Fibroblast of villous mesenchyme (primary cell): ENCODE measurements around the gene ZNF33B. TPM values are rescaled to one million over a fixed set of nuclear protein-coding genes. Genes with fewer than 3 reads are reported as not detected.

ENCODE experiments used
- DNase-seq: peaks from one replicate; pipeline ENCODE4 v3.0.0-alpha.2; 2010; ENCODE audit warnings: low read depth
- H3K4me3 ChIP-seq: 2 replicates; pipeline ENCODE4 v1.5.1; 2011; ENCODE audit warnings: low read depth, mild to moderate bottlenecking, low read length
- total RNA-seq: library from RNA; depleted of rRNA; stranded (reverse); fragments of >200 nt; gene quantifications from 2 replicates; pipeline ENCODE4 v1.2.3, GENCODE V29; 2012
- TF ChIP-seq, protein P1 (sequence below): IDR thresholded peaks from 2 replicates; pipeline ENCODE4 v1.5.1; 2012; ENCODE audit warnings: low read depth, mild to moderate bottlenecking, low read length; ENCODE audit not compliant: insufficient read depth

The ZNF33B gene
- total RNA-seq, 1 donor: 7.8 TPM

DNA sequence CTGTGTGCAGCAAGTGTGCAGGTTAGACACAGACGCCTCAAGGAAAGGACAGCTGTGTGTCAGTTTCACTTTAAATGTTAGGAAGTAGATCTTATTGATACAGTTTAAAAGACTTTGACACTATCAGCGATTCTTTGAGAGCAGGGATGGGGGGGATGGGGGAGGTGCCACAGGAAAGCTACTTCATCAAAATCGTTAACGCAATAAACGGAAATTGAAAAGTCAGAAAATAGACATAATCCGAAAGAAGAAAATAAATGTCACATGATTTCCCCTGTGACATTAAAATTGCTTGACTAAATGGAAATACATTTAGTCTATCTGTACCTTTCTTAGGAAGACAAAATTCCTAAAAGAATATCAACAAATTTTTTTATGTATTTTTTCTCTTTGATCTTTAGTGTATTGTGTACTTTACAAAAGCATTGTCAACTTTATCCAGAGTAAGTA lies 476 bp upstream of the ZNF33B start:
- TF ChIP-seq, protein P1, sequence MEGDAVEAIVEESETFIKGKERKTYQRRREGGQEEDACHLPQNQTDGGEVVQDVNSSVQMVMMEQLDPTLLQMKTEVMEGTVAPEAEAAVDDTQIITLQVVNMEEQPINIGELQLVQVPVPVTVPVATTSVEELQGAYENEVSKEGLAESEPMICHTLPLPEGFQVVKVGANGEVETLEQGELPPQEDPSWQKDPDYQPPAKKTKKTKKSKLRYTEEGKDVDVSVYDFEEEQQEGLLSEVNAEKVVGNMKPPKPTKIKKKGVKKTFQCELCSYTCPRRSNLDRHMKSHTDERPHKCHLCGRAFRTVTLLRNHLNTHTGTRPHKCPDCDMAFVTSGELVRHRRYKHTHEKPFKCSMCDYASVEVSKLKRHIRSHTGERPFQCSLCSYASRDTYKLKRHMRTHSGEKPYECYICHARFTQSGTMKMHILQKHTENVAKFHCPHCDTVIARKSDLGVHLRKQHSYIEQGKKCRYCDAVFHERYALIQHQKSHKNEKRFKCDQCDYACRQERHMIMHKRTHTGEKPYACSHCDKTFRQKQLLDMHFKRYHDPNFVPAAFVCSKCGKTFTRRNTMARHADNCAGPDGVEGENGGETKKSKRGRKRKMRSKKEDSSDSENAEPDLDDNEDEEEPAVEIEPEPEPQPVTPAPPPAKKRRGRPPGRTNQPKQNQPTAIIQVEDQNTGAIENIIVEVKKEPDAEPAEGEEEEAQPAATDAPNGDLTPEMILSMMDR: no peak

DNA sequence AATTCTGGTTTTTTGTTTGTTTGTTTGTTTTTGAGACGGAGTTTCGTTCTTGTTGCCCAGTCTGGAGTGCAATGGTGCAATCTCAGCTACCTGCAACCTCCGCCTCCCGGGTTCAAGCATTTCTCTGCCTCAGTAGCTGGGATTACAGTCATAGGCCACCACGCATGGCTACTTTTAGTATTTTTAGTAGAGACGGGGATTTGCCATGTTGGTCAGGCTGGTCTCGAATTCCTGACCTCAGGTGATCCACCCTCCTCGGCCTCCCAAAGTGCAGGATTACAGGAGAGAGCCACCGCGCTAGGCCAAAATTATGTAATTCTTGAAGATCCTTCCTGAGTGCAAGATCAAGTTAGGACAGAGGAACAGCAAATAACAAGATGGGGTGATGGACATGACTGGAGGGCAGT lies 719 bp downstream of the ZNF33B start:
- H3K4me3 ChIP-seq: peak overlapping the region; percentile 73
- TF ChIP-seq, protein P1: no peak
- DNase-seq: no peak

More for the DNA sequence above, 476 bp upstream of the ZNF33B start:
- no peak for DNase-seq
- H3K4me3 ChIP-seq: peak overlapping the region; percentile 73

DNA sequence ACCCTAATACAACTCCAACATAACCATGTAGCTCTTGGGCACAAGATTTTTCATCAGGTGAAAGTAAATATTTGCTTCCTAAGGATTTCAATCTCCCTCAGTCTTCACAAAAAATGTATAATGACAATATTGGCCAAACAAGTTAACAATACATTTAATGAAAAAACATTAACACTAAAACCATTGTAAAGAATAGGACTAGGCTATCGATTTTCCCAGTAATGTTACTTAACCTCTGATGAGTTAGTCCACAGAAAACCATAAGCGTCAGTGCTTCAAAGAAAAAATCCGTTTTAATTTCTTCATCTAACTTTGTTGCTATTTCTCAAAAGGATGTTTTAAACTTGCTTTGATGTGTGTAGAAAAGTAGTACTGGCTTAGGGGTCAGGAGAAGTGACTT lies 1.2 kb downstream of the ZNF33B start:
- no peak for DNase-seq
- no peak overlapping the region for H3K4me3 ChIP-seq
- TF ChIP-seq, protein P1: no peak

DNA sequence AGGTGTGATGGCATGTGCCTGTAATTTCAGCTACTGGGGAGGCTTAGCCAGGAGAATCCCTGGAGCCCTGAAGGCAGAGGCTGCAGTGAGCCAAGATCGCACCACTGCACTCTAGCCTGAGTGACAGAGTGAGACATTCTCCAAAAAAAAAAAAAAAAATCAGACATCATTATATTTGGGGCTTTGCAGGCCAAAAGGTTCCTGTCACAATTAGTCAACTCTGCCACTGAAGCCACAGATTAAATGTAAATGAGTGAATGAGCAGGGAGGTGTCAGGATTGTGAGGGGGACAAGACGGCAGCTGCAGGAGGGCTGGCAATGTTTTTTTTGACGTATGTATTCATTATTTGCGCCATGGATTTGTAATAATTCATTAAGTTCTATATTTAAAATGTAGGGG lies 3.3 kb downstream of the ZNF33B start:
- H3K4me3 ChIP-seq: no peak overlapping the region
- DNase-seq: no peak
- TF ChIP-seq, protein P1: no peak

DNA sequence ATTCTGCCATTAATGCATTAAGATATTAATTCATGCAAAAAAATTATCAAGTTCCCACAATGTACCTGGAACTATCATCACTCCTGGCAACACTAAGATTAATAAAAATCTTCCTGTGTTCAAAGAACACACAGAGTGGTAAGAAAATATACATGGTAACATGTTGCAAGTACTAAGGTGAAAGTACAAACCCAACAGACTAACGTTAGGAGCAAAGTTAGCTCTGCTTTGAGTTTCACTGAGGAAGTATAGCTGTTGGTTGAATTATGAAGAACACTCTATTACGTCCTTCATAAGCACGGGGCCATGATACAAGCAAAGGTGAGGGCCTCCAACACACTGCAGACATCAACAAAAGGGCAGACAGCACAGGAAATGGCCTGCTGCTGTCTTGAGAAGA lies 5.8 kb downstream of the ZNF33B start:
- TF ChIP-seq, protein P1: no peak
- H3K4me3 ChIP-seq: no peak overlapping the region
- DNase-seq: no peak

DNA sequence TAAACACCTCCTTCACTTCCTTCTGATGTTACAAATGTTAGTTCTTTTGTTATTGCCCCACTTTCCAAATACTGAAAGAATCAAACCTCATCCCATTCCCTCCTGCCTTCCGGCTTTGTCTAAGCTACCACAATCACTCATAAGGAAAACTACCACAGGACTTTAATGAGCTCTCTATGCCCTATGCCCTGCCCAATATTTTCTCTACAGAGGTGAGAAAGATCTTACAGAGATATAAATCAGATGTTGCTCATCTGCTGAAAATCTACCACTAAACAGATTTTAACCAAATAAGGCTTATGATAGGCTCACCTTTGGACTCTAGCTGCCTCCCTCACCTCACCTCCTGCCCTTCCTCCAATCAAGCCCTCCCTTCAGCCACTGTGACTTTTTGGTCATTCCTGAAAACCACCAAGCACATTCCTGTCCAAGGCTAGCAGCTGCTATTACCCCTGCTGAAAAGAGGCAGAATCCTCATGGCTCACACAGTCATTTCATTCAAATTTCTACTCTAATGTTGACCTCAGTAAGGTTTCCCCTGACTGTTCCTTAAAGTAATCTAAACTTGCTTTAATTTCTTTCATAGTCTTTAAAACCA lies 7.7 kb downstream of the ZNF33B start:
- no peak overlapping the region for H3K4me3 ChIP-seq
- DNase-seq: no peak
- TF ChIP-seq, protein P1: no peak

DNA sequence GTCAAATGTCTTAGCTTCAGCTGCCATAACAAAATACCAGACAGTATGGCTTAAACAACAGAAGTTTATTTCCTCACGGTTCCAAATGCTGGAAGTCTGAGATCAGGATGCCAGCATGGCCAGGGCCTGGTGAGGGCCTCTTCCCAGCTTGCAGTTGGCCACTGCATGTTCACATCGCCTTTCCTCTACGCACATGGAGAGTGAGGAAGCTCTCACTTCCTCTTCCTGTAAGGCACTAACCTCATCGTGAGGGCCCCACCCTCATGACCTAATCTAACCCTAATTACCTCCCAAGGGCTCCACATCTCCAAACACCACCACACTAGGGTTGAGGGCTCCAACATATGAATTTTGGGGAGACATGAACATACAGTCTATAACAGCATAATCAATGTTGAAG lies 14.4 kb downstream of the ZNF33B start:
- TF ChIP-seq, protein P1: no peak
- no peak overlapping the region for H3K4me3 ChIP-seq
- DNase-seq: no peak
